A673 (cell line): Measurements from ENCODE around the gene ITPR1.

Experiments used
- EZH2 ChIP-seq: fragments of 200-600 bp; sonication (generic); IDR thresholded peaks from 2 replicates; pipeline ENCODE4 v1.6.1; 2017; ENCODE audit warnings: borderline replicate concordance, low read depth, mild to moderate bottlenecking, mixed read lengths, antibody characterized with exemption, low read length; ENCODE audit not compliant: poor library complexity, severe bottlenecking
- TF ChIP-seq, protein P1 (sequence below): fragments of 300-800, 200-600 bp; sonication (generic); conservative IDR thresholded peaks from 2 replicates; pipeline ENCODE4 v1.5.1; 2017; ENCODE audit warnings: low read depth, mild to moderate bottlenecking, antibody characterized with exemption, low read length, moderate library complexity, mixed read lengths

DNA sequence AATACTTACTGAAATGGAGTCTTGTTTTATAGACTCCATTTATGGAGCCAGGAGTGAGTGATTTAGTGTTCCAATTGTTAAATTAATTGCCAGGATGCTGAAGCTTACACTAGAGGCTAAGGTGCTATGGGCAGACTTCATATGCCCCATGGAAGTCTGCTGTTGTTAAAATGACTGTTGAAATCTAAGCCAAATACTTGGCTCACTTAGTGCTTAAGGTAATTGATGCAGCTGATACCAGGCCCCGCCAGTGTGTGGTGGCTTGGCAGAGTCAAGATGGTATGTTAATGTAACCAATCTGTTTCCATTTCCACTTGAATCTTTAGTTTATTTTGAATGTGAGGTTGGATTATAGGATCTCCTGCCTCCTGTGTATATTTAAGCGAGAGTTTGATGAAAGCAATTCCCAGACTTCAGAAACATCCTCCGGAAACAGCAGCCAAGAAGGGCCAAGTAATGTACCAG is 187.1 kb downstream of the ITPR1 start:
- TF ChIP-seq, protein P1, sequence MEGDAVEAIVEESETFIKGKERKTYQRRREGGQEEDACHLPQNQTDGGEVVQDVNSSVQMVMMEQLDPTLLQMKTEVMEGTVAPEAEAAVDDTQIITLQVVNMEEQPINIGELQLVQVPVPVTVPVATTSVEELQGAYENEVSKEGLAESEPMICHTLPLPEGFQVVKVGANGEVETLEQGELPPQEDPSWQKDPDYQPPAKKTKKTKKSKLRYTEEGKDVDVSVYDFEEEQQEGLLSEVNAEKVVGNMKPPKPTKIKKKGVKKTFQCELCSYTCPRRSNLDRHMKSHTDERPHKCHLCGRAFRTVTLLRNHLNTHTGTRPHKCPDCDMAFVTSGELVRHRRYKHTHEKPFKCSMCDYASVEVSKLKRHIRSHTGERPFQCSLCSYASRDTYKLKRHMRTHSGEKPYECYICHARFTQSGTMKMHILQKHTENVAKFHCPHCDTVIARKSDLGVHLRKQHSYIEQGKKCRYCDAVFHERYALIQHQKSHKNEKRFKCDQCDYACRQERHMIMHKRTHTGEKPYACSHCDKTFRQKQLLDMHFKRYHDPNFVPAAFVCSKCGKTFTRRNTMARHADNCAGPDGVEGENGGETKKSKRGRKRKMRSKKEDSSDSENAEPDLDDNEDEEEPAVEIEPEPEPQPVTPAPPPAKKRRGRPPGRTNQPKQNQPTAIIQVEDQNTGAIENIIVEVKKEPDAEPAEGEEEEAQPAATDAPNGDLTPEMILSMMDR: no peak
- TF ChIP-seq EZH2: no peak
